SK-N-SH (cell line): ENCODE measurements around the gene NME3. TPM values are rescaled to one million over a fixed set of nuclear protein-coding genes. Genes with fewer than 3 reads are reported as not detected.

ENCODE experiments used
- CTCF ChIA-PET: fragments of 300-600, 350-600 bp; formaldehyde crosslinking; extraction: SDS; loops from one replicate; lab custom pipeline; 2021; lab: Yijun Ruan, JAX
- POLR2A ChIA-PET: fragments of 350-600 bp; sonication (Branson Sonifier 250); formaldehyde crosslinking; extraction: SDS; loops from one replicate; lab custom pipeline; 2020; ENCODE audit warnings: antibody characterized with exemption, inconsistent platforms; lab: Yijun Ruan, JAX
- DNase-seq: peaks from one replicate; pipeline ENCODE4 v3.0.0; 2012
- H2AFZ ChIP-seq: fragments of 200-600 bp; sonication (generic); 2 replicates; pipeline ENCODE4 v1.8.1; 2016; ENCODE audit warnings: antibody characterized with exemption, mild to moderate bottlenecking, low read depth
- H3F3A ChIP-seq: fragments of 200-600 bp; sonication (generic); replicated peaks from 2 replicates; pipeline ENCODE3; 2016; ENCODE audit warnings: antibody characterized with exemption, mild to moderate bottlenecking; ENCODE audit not compliant: insufficient read depth
- H3K27ac ChIP-seq, 2 experiments: fragments of 200-500 bp in 1 of 2; fragments of 200-600 bp in 1 of 2; sonication (Bioruptor generic) in 1 of 2; sonication (generic), shearing (Covaris generic) in 1 of 2; 2 replicates each; pipeline versions ENCODE4 v1.5.1 to v1.6.1; 2014 to 2016; ENCODE audit warnings: low read depth in 2 of 2, inconsistent platforms in 1 of 2, low read length in 1 of 2, mild to moderate bottlenecking in 1 of 2, mixed read lengths in 1 of 2
- H3K27me3 ChIP-seq: fragments of 200-600 bp; sonication (generic), shearing (Covaris generic); 2 replicates; pipeline ENCODE4 v1.6.1; 2016; ENCODE audit warnings: mixed run types; ENCODE audit not compliant: insufficient read depth
- H3K36me3 ChIP-seq, 2 experiments: fragments of 200-500 bp in 1 of 2; fragments of 200-600 bp in 1 of 2; sonication (Bioruptor generic) in 1 of 2; sonication (generic) in 1 of 2; replicated peaks in 1 of 2; 2 replicates each; pipeline versions ENCODE3 to v1.5.1; 2014 to 2016; ENCODE audit warnings: low read length in 1 of 2, mild to moderate bottlenecking in 1 of 2; ENCODE audit not compliant: insufficient read depth in 2 of 2, control insufficient read depth in 1 of 2
- H3K4me1 ChIP-seq, 2 experiments: fragments of 200-500 bp in 1 of 2; fragments of 200-600 bp in 1 of 2; sonication (Bioruptor generic) in 1 of 2; sonication (generic), shearing (Covaris generic) in 1 of 2; 2 replicates each; pipeline versions ENCODE4 v1.5.1 to v1.6.1; 2014 to 2016; ENCODE audit warnings: low read depth in 1 of 2, low read length in 1 of 2, mixed run types in 1 of 2; ENCODE audit not compliant: insufficient read depth in 2 of 2, control insufficient read depth in 1 of 2
- H3K4me2 ChIP-seq: fragments of 200-600 bp; sonication (generic), shearing (Covaris generic); 2 replicates; pipeline ENCODE4 v1.6.1; 2017; ENCODE audit warnings: mixed run types
- H3K4me3 ChIP-seq, 2 experiments: fragments of 200-500 bp in 1 of 2; fragments of 200-600 bp in 1 of 2; sonication (Bioruptor generic) in 1 of 2; sonication (generic), shearing (Covaris generic) in 1 of 2; 2 replicates each; pipeline versions ENCODE4 v1.5.1 to v1.8.1; 2014 to 2016; ENCODE audit warnings: low read depth in 2 of 2, inconsistent platforms in 1 of 2, low read length in 1 of 2, mild to moderate bottlenecking in 1 of 2, mixed read lengths in 1 of 2, moderate library complexity in 1 of 2
- H3K79me2 ChIP-seq: fragments of 200-600 bp; sonication (generic); 2 replicates; pipeline ENCODE4 v1.8.1; 2017; ENCODE audit warnings: mild to moderate bottlenecking; ENCODE audit not compliant: insufficient read depth
- H3K9ac ChIP-seq: fragments of 200-600 bp; sonication (generic); 2 replicates; pipeline ENCODE4 v1.6.1; 2017; ENCODE audit warnings: mixed run types
- H3K9me2 ChIP-seq: fragments of 200-600 bp; sonication (generic); 2 replicates; pipeline ENCODE4 v1.6.1; 2017; ENCODE audit warnings: mixed run types
- H3K9me3 ChIP-seq: fragments of 200-600 bp; sonication (generic); 2 replicates; pipeline ENCODE4 v1.6.1; 2017; ENCODE audit warnings: mixed run types, mild to moderate bottlenecking, moderate library complexity
- H4K20me1 ChIP-seq: fragments of 200-600 bp; sonication (generic); 2 replicates; pipeline ENCODE4 v1.6.1; 2017; ENCODE audit warnings: mild to moderate bottlenecking, mixed run types; ENCODE audit not compliant: insufficient read depth
- CTCF ChIP-seq: fragments of 200-600 bp; sonication (generic); IDR thresholded peaks from 2 replicates; pipeline ENCODE4 v1.6.1; 2017; ENCODE audit warnings: antibody characterized with exemption, mild to moderate bottlenecking, moderate library complexity
- EP300 ChIP-seq, 2 experiments: IDR thresholded peaks; 2 replicates each; pipeline versions ENCODE4 v1.4.0 to v1.6.1; 2012; ENCODE audit warnings: borderline replicate concordance in 1 of 2, low read depth in 1 of 2, low read length in 1 of 2
- EZH2phosphoT487 ChIP-seq: fragments of 200-600 bp; sonication (generic); IDR thresholded peaks from 2 replicates; pipeline ENCODE4 v1.6.1; 2017; ENCODE audit warnings: low read depth, mixed run types, mild to moderate bottlenecking, antibody characterized with exemption, moderate library complexity, borderline replicate concordance
- FOXJ3 ChIP-seq: sonication (generic); formaldehyde crosslinking; IDR thresholded peaks from 2 replicates; pipeline ENCODE4 v1.5.1; 2020; ENCODE audit warnings: mild to moderate bottlenecking, missing genetic modification reagents
- FOXM1 ChIP-seq: IDR thresholded peaks from 2 replicates; pipeline ENCODE4 v1.4.0; 2012; ENCODE audit warnings: low read depth, mild to moderate bottlenecking
- GABPA ChIP-seq: IDR thresholded peaks from 2 replicates; pipeline ENCODE4 v1.4.0; 2012; ENCODE audit warnings: low read depth, mild to moderate bottlenecking
- GATA2 ChIP-seq: sonication (generic); formaldehyde crosslinking; IDR thresholded peaks from 2 replicates; pipeline ENCODE4 v1.5.0; 2020; ENCODE audit warnings: mild to moderate bottlenecking, missing genetic modification reagents
- JUND ChIP-seq: IDR thresholded peaks from 2 replicates; pipeline ENCODE4 v1.4.0; 2012
- MEF2A ChIP-seq: IDR thresholded peaks from 2 replicates; pipeline ENCODE4 v1.4.0; 2012; ENCODE audit warnings: low read depth, borderline replicate concordance
- NRF1 ChIP-seq: IDR thresholded peaks from 2 replicates; pipeline ENCODE4 v1.6.1; 2012; ENCODE audit warnings: low read depth, mild to moderate bottlenecking, low read length
- POLR2AphosphoS5 ChIP-seq: IDR thresholded peaks from 2 replicates; pipeline ENCODE4 v1.6.1; 2012; ENCODE audit warnings: low read depth, low read length
- RAD21 ChIP-seq: IDR thresholded peaks from 2 replicates; pipeline ENCODE4 v1.6.1; 2012; ENCODE audit warnings: mild to moderate bottlenecking, low read length
- RCOR1 ChIP-seq: fragments of 150-350 bp; IDR thresholded peaks from 2 replicates; pipeline ENCODE4 v1.6.1; 2017; ENCODE audit warnings: antibody characterized with exemption, low read length
- RFX5 ChIP-seq: IDR thresholded peaks from 2 replicates; pipeline ENCODE4 v1.6.1; 2012; ENCODE audit warnings: mild to moderate bottlenecking, improper control_type of control experiment, low read length
- RXRA ChIP-seq: IDR thresholded peaks from 2 replicates; pipeline ENCODE4 v1.4.0; 2012; ENCODE audit warnings: low read depth, mild to moderate bottlenecking, borderline replicate concordance
- TEAD4 ChIP-seq: IDR thresholded peaks from 2 replicates; pipeline ENCODE4 v1.4.0; 2012; ENCODE audit warnings: mild to moderate bottlenecking, borderline replicate concordance; ENCODE audit not compliant: insufficient read depth
- YY1 ChIP-seq: IDR thresholded peaks from 2 replicates; pipeline ENCODE4 v1.4.0; 2012; ENCODE audit warnings: low read depth, mild to moderate bottlenecking
- WGBS: methylation state at CpG from one replicate; pipeline ENCODE4 v1.1.6; 2017; ENCODE audit warnings: low lambda C conversion rate; 5-methylcytosine and 5-hydroxymethylcytosine counted together
- polyA plus RNA-seq, 3 experiments: library from polyadenylated mRNA; depleted of rRNA; stranded (reverse); fragments of >200 nt; gene quantifications; 2 replicates each; pipeline ENCODE4 v1.2.3, GENCODE V29; 2012

The NME3 gene
- polyA plus RNA-seq, 1 of the 3 experiments (the other 2 are of a cell fraction) = 77.2 TPM

DNA sequence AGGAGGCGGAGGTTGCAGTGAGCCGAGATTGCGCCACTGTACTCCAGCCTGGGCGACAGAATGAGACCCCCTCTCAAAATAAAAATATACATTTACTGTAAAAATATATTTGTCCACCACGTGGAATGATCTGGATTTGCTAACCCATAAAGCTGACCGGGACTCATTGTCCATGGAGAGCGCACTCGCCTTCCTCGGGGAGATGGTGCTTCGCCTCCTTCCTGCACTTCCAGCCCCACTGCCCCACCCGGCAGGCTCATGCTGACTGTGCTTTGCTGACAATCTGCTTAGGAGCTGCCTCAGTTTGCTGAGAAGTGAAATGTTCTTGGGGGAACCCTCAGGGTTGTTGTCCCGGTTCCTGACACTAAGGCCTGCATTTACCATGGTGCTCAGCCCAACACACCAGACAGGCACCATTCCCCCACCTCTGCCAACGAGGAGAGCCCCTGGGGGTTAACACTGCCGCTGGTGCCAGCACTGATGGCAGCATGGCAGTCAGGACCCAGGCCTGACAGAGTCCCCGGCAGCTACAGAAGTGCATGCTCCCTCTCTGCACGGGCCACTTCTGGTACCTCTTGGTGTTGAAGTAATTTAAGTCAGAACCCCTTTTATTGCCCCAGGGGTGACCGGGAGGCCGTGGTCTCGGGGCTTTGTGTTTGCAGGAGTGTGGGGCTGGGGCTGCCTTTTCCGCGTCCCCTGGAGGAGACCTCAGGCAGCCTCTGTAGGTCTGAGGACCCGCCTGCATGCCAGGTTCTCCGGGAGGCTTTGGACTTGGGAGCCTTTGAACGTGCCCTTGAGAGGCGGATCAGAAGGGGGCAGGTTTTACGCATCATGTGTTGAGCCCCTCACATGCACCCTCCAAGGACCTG, 13.9 kb upstream of the NME3 start:
- 96% methylated on average over 19 of the region's 26 CpGs for WGBS
- no peaks in the 10 kb centered on the region for H3K27me3 ChIP-seq
- CTCF ChIA-PET = interaction anchor here (1.4 to 4.3 kb wide), 2 partner anchors 8 to 11 kb away, joined by 5 to 40 read pairs; partner anchors contain the start of genes EME2, IGFALS and MRPS34

More for the DNA sequence above, 13.9 kb upstream of the NME3 start:
- no peak for TF ChIP-seq TEAD4
- TF ChIP-seq RFX5 = no peak
- no peak for TF ChIP-seq NRF1
- no peak for TF ChIP-seq GATA2 (CRISPR knock-in tag)
- TF ChIP-seq FOXM1 = no peak
- no peak for TF ChIP-seq FOXJ3 (CRISPR knock-in tag)
- TF ChIP-seq EZH2phosphoT487 = no peak
- no peak for TF ChIP-seq YY1
- TF ChIP-seq MEF2A = no peak
- no peak for TF ChIP-seq POLR2AphosphoS5
- TF ChIP-seq EP300 (IDR thresholded peaks at IDR 0.05; ENCODE audit: borderline replicate concordance in 1 of 2, low read depth in 1 of 2, low read length in 1 of 2) = no peak
- TF ChIP-seq CTCF = no peak
- no peak for TF ChIP-seq GABPA
- no peak for TF ChIP-seq RAD21
- TF ChIP-seq RXRA = no peak
- TF ChIP-seq JUND = no peak
- TF ChIP-seq RCOR1 = no peak
- Histone ChIP-seq H3K4me3 (no peak overlapping the region), H3K9ac (no peak overlapping the region), H2AFZ (no peak overlapping the region), H3K9me3 (no peaks in the 10 kb centered on the region), H3F3A (peaks cover 8% of the 10 kb centered on the region), H3K4me1 (peaks cover 0 to 8% of the 10 kb centered on the region in 2 experiments; a peak in 1 of 4 replicates), H3K4me2 (no peak overlapping the region), H4K20me1 (peaks cover 13% of the 10 kb centered on the region; the same call in 1 of the 2 replicates), H3K9me2 (no peaks in the 10 kb centered on the region), H3K79me2 (peaks cover 54% of the 10 kb centered on the region), H3K36me3 (peaks cover under 1 to 36% of the 10 kb centered on the region in 2 experiments), H3K27ac (no peak overlapping the region)
- POLR2A ChIA-PET = interaction anchor here (0.6 kb wide), 1 partner anchor 514 kb away, joined by 3 read pairs; no protein-coding TSS in a partner anchor
- DNase-seq = no peak
